ENCODE results near the gene RNU6-9. TPM values are rescaled to one million over a fixed set of nuclear protein-coding genes. Genes with fewer than 3 reads are reported as not detected.
A peak's percentile ranks its signal among the peaks of the same experiment; 100 is the strongest.
"Not testable (repeated sequence)": the region's sequence is repeated elsewhere in the genome, so short reads cannot be mapped to it uniquely, and the experiment has no call there.

RNU6-9 gene
- total RNA-seq, 1 donor from 2014 or later = not detected

DNA sequence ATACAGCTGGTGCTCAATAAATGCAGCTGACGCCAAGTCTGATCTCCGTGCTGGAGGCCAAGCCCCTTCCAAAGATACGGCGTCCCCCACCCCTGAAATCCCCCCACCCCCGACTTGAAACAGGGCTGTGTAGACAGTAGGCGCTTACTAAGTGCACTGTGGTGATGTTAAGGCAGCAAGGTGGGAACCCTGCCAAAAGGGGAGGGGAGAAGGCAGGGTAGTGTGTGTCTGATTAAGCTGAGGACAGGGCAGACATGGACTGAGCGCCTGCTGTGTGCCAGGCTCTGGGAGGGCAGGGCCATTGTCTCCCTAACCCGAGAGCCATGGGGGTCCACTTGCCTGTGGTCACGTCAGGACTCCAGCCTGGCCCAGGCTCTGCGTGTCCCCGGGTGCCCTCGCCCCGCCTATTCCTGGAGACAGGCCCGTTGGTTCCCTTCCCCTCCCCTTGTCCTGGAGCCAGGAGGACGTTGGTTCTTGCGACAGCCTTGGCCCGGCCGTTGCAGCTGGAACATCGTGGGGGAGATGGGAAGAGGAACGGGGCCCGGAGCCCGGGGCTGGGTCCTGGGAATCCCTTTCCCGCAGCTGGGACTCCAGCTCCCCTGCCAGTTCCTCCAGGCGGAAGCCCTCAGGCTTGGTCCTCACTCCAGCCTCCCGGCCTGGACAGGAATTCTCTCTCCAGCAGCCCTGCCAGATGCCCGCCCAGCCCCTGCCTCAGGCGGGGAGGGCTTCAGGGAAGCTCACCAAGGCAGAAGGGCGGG lies 42.9 kb upstream of the RNU6-9 start:
- Histone ChIP-seq H3K36me3 (no peaks in the 10 kb centered on the region), H3K27me3 (peaks cover 32% of the 10 kb centered on the region), H3K27ac (peak overlapping the region; percentile 68), H3K4me1 (peaks cover 17% of the 10 kb centered on the region), H3K9me3 (no peaks in the 10 kb centered on the region), H3K4me3 (no peak overlapping the region)
- TF ChIP-seq, protein P1, sequence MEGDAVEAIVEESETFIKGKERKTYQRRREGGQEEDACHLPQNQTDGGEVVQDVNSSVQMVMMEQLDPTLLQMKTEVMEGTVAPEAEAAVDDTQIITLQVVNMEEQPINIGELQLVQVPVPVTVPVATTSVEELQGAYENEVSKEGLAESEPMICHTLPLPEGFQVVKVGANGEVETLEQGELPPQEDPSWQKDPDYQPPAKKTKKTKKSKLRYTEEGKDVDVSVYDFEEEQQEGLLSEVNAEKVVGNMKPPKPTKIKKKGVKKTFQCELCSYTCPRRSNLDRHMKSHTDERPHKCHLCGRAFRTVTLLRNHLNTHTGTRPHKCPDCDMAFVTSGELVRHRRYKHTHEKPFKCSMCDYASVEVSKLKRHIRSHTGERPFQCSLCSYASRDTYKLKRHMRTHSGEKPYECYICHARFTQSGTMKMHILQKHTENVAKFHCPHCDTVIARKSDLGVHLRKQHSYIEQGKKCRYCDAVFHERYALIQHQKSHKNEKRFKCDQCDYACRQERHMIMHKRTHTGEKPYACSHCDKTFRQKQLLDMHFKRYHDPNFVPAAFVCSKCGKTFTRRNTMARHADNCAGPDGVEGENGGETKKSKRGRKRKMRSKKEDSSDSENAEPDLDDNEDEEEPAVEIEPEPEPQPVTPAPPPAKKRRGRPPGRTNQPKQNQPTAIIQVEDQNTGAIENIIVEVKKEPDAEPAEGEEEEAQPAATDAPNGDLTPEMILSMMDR (IDR thresholded peaks at IDR 0.05) = no peak
- DNase-seq (peak; percentile 93), ATAC-seq (peak; percentile 93)
- intact Hi-C loops (cut with DNase I) = loop anchor here (10.0 kb wide), 1 partner anchor 86 kb away; no protein-coding TSS in a partner anchor

DNA sequence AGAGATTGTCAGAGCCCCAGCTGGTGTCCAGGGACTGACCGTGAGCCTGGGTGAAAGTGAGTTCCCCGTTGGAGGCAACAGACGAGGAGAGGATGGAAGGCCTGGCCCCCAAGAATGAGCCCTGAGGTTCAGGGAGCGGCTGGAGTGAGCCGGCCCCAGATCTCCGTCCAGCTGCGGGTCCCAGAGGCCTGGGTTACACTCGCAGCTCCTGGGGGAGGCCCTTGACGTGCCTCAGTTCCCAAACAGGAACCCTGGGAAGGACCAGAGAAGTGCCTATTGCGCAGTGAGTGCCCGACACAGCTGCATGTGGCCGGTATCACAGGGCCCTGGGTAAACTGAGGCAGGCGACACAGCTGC lies 42.3 kb upstream of the RNU6-9 start:
- no peak for ATAC-seq
- Histone ChIP-seq H3K27me3 (peaks cover 32% of the 10 kb centered on the region), H3K4me3 (no peak overlapping the region), H3K9me3 (no peaks in the 10 kb centered on the region), H3K4me1 (peaks cover 17% of the 10 kb centered on the region), H3K36me3 (no peaks in the 10 kb centered on the region), H3K27ac (peak overlapping the region; percentile 68)
- peak; percentile 65 for DNase-seq
- TF ChIP-seq, protein P1 (IDR thresholded peaks at IDR 0.05) = no peak
- intact Hi-C loops (cut with DNase I) = loop anchor here (10.0 kb wide), 1 partner anchor 86 kb away; no protein-coding TSS in a partner anchor

DNA sequence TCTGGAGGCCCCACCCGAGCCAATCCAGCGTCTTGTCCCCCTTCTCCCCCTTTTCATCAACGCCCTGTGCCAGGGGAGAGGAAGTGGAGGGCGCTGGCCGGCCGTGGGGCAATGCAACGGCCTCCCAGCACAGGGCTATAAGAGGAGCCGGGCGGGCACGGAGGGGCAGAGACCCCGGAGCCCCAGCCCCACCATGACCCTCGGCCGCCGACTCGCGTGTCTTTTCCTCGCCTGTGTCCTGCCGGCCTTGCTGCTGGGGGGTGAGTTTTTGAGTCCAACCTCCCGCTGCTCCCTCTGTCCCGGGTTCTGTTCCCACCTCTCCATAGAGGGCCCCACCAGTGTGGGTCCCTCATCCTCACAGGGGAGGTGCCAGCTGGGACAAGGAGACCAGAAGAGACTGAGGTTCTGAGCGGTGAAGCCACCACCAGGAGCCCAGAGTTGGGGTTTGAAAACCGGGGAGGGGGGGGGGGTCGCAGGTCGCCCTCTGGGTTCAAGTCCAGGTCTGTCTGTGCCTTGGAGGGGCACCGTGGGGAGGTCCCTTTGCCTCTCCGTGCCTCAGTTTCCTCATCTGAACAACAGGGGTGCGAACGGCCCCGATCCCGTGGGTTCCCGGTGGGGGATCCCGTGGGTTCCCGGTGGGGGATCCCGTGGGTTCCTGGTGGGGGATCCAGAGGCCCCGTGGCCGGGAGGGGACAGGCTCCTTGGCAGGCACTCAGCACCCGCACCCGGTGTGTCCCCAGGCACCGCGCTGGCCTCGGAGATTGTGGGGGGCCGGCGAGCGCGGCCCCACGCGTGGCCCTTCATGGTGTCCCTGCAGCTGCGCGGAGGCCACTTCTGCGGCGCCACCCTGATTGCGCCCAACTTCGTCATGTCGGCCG lies 40.9 kb upstream of the RNU6-9 start, which contains the start of gene ELANE:
TSS of gene ELANE (plus strand) at position 168 of the 878 bp plus-strand sequence. CDS start at position 194, 26 bp downstream.
- Histone ChIP-seq H3K27me3 (peaks cover 19% of the 10 kb centered on the region), H3K36me3 (no peaks in the 10 kb centered on the region), H3K9me3 (no peaks in the 10 kb centered on the region), H3K4me3 (no peak within 1 kb of the TSS), H3K4me1 (peaks cover 16% of the 10 kb centered on the region), H3K27ac (peak within 1 kb of the TSS; percentile 68)
- ATAC-seq = no peak
- TF ChIP-seq, protein P1 (IDR thresholded peaks at IDR 0.05) = no peak
- peak; percentile 63 for DNase-seq
- intact Hi-C loops (cut with DNase I) = loop anchor here (10.0 kb wide), 1 partner anchor 88 kb away; no protein-coding TSS in a partner anchor

DNA sequence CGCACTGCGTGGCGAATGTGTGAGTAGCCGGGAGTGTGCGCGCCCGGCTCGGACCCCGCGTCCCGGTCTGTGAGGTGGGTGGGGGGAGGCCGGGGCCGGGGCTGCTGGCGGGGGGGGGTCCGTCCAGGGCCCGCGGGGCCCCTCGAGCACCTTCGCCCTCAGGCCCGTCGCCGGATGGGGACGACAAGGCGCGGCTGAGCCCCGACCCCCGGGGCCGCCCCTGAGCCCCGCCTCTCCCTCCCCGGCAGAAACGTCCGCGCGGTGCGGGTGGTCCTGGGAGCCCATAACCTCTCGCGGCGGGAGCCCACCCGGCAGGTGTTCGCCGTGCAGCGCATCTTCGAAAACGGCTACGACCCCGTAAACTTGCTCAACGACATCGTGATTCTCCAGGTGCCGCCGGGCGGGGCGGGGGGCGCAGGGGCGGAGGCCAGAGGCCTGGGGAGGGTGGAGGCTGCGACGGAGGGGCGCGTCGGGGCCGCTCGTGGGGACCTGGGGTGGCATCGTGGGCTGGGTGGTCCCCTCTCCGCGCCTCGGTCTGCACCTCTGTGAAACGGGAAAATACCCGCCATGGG lies 40.2 kb upstream of the RNU6-9 start:
- ATAC-seq (no peak), DNase-seq (no peak)
- peaks cover 19% of the 10 kb centered on the region for H3K27me3 ChIP-seq
- no peak overlapping the region for H3K4me3 ChIP-seq
- TF ChIP-seq, protein P1 (IDR thresholded peaks at IDR 0.05) = no peak
- H3K36me3 ChIP-seq = no peaks in the 10 kb centered on the region
- H3K9me3 ChIP-seq = no peaks in the 10 kb centered on the region
- H3K27ac ChIP-seq = no peak overlapping the region
- peaks cover 9% of the 10 kb centered on the region for H3K4me1 ChIP-seq
- intact Hi-C loops (cut with DNase I) = loop anchor here (10.0 kb wide), 1 partner anchor 88 kb away; no protein-coding TSS in a partner anchor

DNA sequence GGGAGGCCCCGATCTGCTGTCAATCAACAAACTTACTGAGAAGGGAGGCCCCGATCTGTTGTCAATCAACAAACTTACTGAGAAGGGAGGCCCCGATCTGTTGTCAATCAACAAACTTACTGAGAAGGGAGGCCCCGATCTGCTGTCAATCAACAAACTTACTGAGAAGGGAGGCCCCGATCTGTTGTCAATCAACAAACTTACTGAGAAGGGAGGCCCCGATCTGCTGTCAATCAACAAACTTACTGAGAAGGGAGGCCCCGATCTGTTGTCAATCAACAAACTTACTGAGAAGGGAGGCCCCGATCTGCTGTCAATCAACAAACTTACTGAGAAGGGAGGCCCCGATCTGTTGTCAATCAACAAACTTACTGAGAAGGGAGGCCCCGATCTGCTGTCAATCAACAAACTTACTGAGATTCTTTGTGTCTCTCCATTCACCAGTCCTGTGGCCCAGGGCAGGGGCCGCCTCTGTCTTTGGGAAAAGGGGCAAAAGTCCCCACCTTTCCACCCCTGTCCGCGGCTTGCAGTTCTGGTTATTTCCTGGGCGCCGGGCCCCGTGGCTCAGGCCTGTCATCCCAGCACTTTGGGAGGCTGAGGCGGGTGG lies 39.6 kb upstream of the RNU6-9 start:
- intact Hi-C loops (cut with DNase I) = loop anchor here (10.0 kb wide), 1 partner anchor 89 kb away; no protein-coding TSS in a partner anchor
- H3K4me3 ChIP-seq, H3K36me3 ChIP-seq: not testable (repeated sequence)

More for the DNA sequence above, 39.6 kb upstream of the RNU6-9 start:
- not testable (repeated sequence) for H3K4me1 ChIP-seq, H3K27ac ChIP-seq, ATAC-seq, H3K9me3 ChIP-seq, DNase-seq
- peaks cover 19% of the 10 kb centered on the region for H3K27me3 ChIP-seq
